ENCODE data around the gene SPIRE2. TPM values are rescaled to one million over a fixed set of nuclear protein-coding genes. Genes with fewer than 3 reads are reported as not detected.

SPIRE2 gene
- total and polyA plus RNA-seq, 2 of the 4 experiments (the other 2 are of a cell fraction) = 0.72 to 1.9 TPM

DNA sequence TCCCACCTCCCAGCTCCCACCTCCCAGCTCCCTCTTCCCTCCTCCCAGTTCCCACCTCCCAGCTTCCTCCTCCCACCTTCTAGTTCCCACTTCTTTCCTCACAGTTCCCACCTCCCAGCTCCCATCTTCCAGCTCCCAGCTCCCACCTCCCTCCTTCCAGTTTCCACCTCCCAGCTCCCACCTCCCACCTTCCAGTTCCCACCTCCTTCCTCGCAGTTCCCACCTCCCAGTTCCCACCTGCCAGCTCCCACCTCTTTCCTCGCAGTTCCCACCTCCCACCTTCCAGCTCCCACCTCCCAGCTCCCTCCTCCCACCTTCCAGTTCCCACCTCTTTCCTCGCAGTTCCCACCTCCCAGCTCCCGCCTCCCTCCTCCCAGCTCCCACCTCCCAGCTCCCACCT lies 80.0 kb downstream of the SPIRE2 start:
- Histone ChIP-seq H3K79me1 (ENCODE audit: low read depth in 1 of 2, low read length in 2 of 2) (peaks cover 0 to 17% of the 10 kb centered on the region in 2 experiments; a peak in 2 of 4 replicates), H4K5ac (ENCODE audit: low read depth, low read length) (no peak overlapping the region), H3K27ac (ENCODE audit: insufficient read depth, low read length) (no peak overlapping the region), H3K9me3 (ENCODE audit: control insufficient read depth, insufficient read depth, low read length) (no peaks in the 10 kb centered on the region), H3K14ac (replicated peaks; ENCODE audit: low read depth, low read length) (no peak overlapping the region), H3K23ac (ENCODE audit: low read depth, low read length) (no peak overlapping the region), H3K9ac (ENCODE audit: low read depth, low read length) (no peak overlapping the region), H3K4me2 (ENCODE audit: low read depth, low read length) (no peak overlapping the region), H2BK20ac (ENCODE audit: low read depth, low read length) (no peak overlapping the region), H4K20me1 (ENCODE audit: insufficient read depth, low read length) (peaks cover 10% of the 10 kb centered on the region), H3K27me3 (ENCODE audit: control insufficient read depth, insufficient read depth, low read length) (no peaks in the 10 kb centered on the region), H2AK5ac (ENCODE audit: low read depth, low read length) (no peak overlapping the region), H3K56ac (ENCODE audit: extremely low read depth, insufficient read depth, low read length) (no peak overlapping the region), H2BK5ac (ENCODE audit: low read depth, low read length, poor library complexity, severe bottlenecking) (no peak overlapping the region), H2BK120ac (ENCODE audit: low read depth, low read length) (no peak overlapping the region), H3K18ac (ENCODE audit: low read depth, low read length) (no peak overlapping the region), H3K9me1 (ENCODE audit: insufficient read depth, low read length) (no peaks in the 10 kb centered on the region), H3K4me1 (ENCODE audit: control insufficient read depth, insufficient read depth, low read length) (no peaks in the 10 kb centered on the region), H3K4ac (ENCODE audit: low read depth, low read length) (no peak overlapping the region), H3K4me3 (ENCODE audit: insufficient read depth, low read depth, low read length) (no peak overlapping the region), H3K36me3 (ENCODE audit: control insufficient read depth, insufficient read depth, low read length) (peaks cover 78% of the 10 kb centered on the region), H2AK9ac (replicated peaks; ENCODE audit: low read depth, low read length, poor library complexity) (no peak overlapping the region), H4K8ac (ENCODE audit: low read depth in 2 of 2, low read length in 2 of 2) (no peak overlapping the region), H4K91ac (ENCODE audit: insufficient read depth, low read depth, low read length) (no peak overlapping the region), H2AFZ (replicated peaks; ENCODE audit: low read length, poor library complexity) (no peak overlapping the region), H2BK15ac (ENCODE audit: low read depth, low read length) (no peak overlapping the region)
- dilution Hi-C loops (cut with HindIII; ENCODE audit: low sequenced_read_pairs, unreplicated experiment) = no loop called here
- DNase-seq (no peak), ATAC-seq (ENCODE audit: low read depth) (no peak)
- intact Hi-C loops (cut with micrococcal nuclease) = no loop called here
- BruUV-seq (replicated peaks) = no TSS peak
- in situ Hi-C loops (cut with MboI; ENCODE audit: low sequenced_read_pairs) = no loop called here
- CTCF ChIA-PET = no interaction called here
- POLR2A ChIA-PET (ENCODE audit: unreplicated experiment) = interaction anchor here (0.5 to 0.7 kb wide), 3 partner anchors 10 to 15 kb away, joined by 3 to 9 read pairs (median 5); partner anchors contain the start of gene MC1R
- WGBS, 2 experiments (ENCODE audit: extremely low coverage in 2 of 2, insufficient read length in 1 of 2) = 100% methylated on average over 1 of the region's 4 CpGs; no CpG with 5 or more reads in 1 of the 2 experiments
- no peak for TF ChIP-seq SMC3 (IDR thresholded peaks at IDR 0.05; ENCODE audit: low read depth, low read length)

All from IMR-90 (cell line).